Measurements from ENCODE around the gene PSG6. TPM values are rescaled to one million over a fixed set of nuclear protein-coding genes. Genes with fewer than 3 reads are reported as not detected.

Gene PSG6
- total and polyA plus RNA-seq, 2 of the 8 experiments (the other 6 are each of a cell fraction or from before 2014, with no cell fraction given) = not detected

GRCh38 chr19:42965176-42965575, 47.5 kb upstream of the PSG6 start:
- Histone ChIP-seq H4K91ac (replicated peaks; ENCODE audit: insufficient read length, low read length) (no peak overlapping the region), H3K14ac (ENCODE audit: insufficient read length) (no peak overlapping the region), H3K9me3 (ENCODE audit: insufficient read depth in 2 of 2, low read depth in 1 of 2, low read length in 1 of 2) (peaks cover 19 to 54% of the 10 kb centered on the region in 2 experiments), H2BK12ac (ENCODE audit: low read depth, low read length) (no peak overlapping the region), H3K4ac (replicated peaks; ENCODE audit: insufficient read length, low read depth, low read length) (no peak overlapping the region), H3K56ac (replicated peaks; ENCODE audit: insufficient read length, low read depth, low read length) (no peak overlapping the region), H3K23me2 (ENCODE audit: low read depth, low read length) (no peaks in the 10 kb centered on the region), H3K23ac (ENCODE audit: insufficient read length) (no peak overlapping the region), H3K4me2 (ENCODE audit: insufficient read depth in 1 of 2, low read depth in 2 of 2, low read length in 2 of 2) (no peak overlapping the region), H3K79me1 (ENCODE audit: low read depth, low read length) (no peaks in the 10 kb centered on the region), H2BK120ac (replicated peaks; ENCODE audit: low read depth, low read length) (no peak overlapping the region), H2AK5ac (ENCODE audit: low read depth, low read length) (no peak overlapping the region), H4K8ac (ENCODE audit: extremely low read depth, insufficient read depth, low read length) (no peak overlapping the region), H2AFZ (ENCODE audit: low read length) (no peak overlapping the region), H3K27me3 (replicated peaks in 1 of 4; ENCODE audit: control insufficient read depth in 3 of 4, extremely low read depth in 1 of 4, insufficient read depth in 3 of 4, low read length in 3 of 4) (no peaks in the 10 kb centered on the region), H2BK15ac (ENCODE audit: low read length) (no peak overlapping the region), H3K27ac (ENCODE audit: low read depth, low read length) (no peak overlapping the region), H3K36me3 (ENCODE audit: control insufficient read depth in 2 of 4, insufficient read depth in 4 of 4, low read length in 3 of 4) (no peaks in the 10 kb centered on the region), H2BK20ac (ENCODE audit: low read length) (no peak overlapping the region), H2BK5ac (ENCODE audit: low read depth, low read length) (no peak overlapping the region), H3K4me1 (replicated peaks in 1 of 4; ENCODE audit: control insufficient read depth in 3 of 4, insufficient read depth in 4 of 4, low read length in 3 of 4) (no peaks in the 10 kb centered on the region), H3K4me3 (ENCODE audit: extremely low read depth in 1 of 4, insufficient read depth in 2 of 4, low read depth in 3 of 4, low read length in 4 of 4) (no peak overlapping the region), H4K20me1 (replicated peaks in 1 of 2; ENCODE audit: control insufficient read depth in 1 of 2, insufficient read depth in 2 of 2, low read length in 2 of 2) (no peaks in the 10 kb centered on the region), H3K79me2 (ENCODE audit: control insufficient read depth in 1 of 2, insufficient read depth in 2 of 2, low read length in 2 of 2) (no peaks in the 10 kb centered on the region), H3K18ac (ENCODE audit: extremely low read depth, low read length) (no peak overlapping the region), H4K5ac (ENCODE audit: insufficient read length, low read depth, low read length) (no peak overlapping the region), H3K9ac (replicated peaks in 1 of 4; ENCODE audit: extremely low read depth in 1 of 4, low read depth in 3 of 4, low read length in 3 of 4) (no peak overlapping the region)
- DNase-seq (ENCODE audit: low read depth in 1 of 2, low spot score in 2 of 2) (no peak), FAIRE-seq (no peak)
- TF ChIP-seq KDM4A (IDR thresholded peaks at IDR 0.05; ENCODE audit: low read depth, low read length, severe bottlenecking) (no peak), SIN3A (conservative IDR thresholded peaks at IDR 0.05 in 1 of 2, IDR thresholded peaks at IDR 0.05 in 1 of 2; ENCODE audit: low read depth in 1 of 2, low read length in 2 of 2) (no peak), POLR2AphosphoS5 (IDR thresholded peaks at IDR 0.05; ENCODE audit: low read depth, low read length) (no peak), ZNF274 (IDR thresholded peaks at IDR 0.05; ENCODE audit: borderline replicate concordance, extremely low read depth, low read length) (no peak)
- CTCF ChIA-PET (ENCODE audit: partially characterized antibody) = no interaction called here
- WGBS, 2 experiments (ENCODE audit: extremely low coverage in 1 of 2, insufficient coverage in 1 of 2, insufficient read length in 1 of 2, insufficient replicate concordance in 2 of 2, low coverage in 1 of 2, low lambda C conversion rate in 2 of 2, missing lambda C conversion rate in 1 of 2) = 76% methylated on average over 2 of the region's 2 CpGs; no CpG with 5 or more reads in 1 of the 2 experiments
- POLR2A ChIA-PET (ENCODE audit: partially characterized antibody) = no interaction called here

All from H1 (cell line).